HepG2 (cell line): ENCODE results near the gene PHLPP2. TPM values are rescaled to one million over a fixed set of nuclear protein-coding genes. Genes with fewer than 3 reads are reported as not detected.

Source experiments
- CEBPZ ChIP-seq: IDR thresholded peaks from 2 replicates; pipeline ENCODE4 v1.6.1; 2012; ENCODE audit warnings: low read length, improper control_type of control experiment
- MIER3 ChIP-seq: IDR thresholded peaks from 2 replicates; pipeline ENCODE4 v1.6.1; 2016; ENCODE audit warnings: missing compliant biosample characterization, borderline replicate concordance
- NCOR1 ChIP-seq: fragments of 200-600 bp; sonication (generic); IDR thresholded peaks from 2 replicates; pipeline ENCODE4 v1.7.0; 2017; ENCODE audit warnings: antibody characterized with exemption, low read length, borderline replicate concordance
- ZBTB10 ChIP-seq: sonication (generic); formaldehyde crosslinking; IDR thresholded peaks from 2 replicates; pipeline ENCODE4 v1.4.0; 2020; ENCODE audit warnings: missing genetic modification reagents, borderline replicate concordance
- ZBTB20 ChIP-seq: sonication (generic); formaldehyde crosslinking; IDR thresholded peaks from 2 replicates; pipeline ENCODE4 v1.8.1; 2023; ENCODE audit warnings: missing genetic modification reagents, low read depth, mild to moderate bottlenecking, borderline replicate concordance
- ZFAT ChIP-seq: sonication (generic); formaldehyde crosslinking; conservative IDR thresholded peaks from 2 replicates; pipeline ENCODE4 v1.8.1; 2023; ENCODE audit warnings: missing genetic modification reagents, inconsistent platforms
- ZFP90 ChIP-seq: sonication (generic); formaldehyde crosslinking; IDR thresholded peaks from 2 replicates; pipeline ENCODE4 v1.8.0; 2022; ENCODE audit warnings: missing genetic modification reagents, mild to moderate bottlenecking, inconsistent platforms, borderline replicate concordance
- ZFY ChIP-seq: sonication (generic); formaldehyde crosslinking; IDR thresholded peaks from 2 replicates; pipeline ENCODE4 v1.4.0; 2020; ENCODE audit warnings: missing genetic modification reagents
- ZIK1 ChIP-seq: sonication (generic); formaldehyde crosslinking; IDR thresholded peaks from 2 replicates; pipeline ENCODE4 v1.5.0; 2020; ENCODE audit warnings: mild to moderate bottlenecking, low read depth, missing genetic modification reagents, borderline replicate concordance
- ZNF224 ChIP-seq: sonication (generic); formaldehyde crosslinking; IDR thresholded peaks from 2 replicates; pipeline ENCODE4 v1.5.0; 2020; ENCODE audit warnings: mild to moderate bottlenecking, missing genetic modification reagents
- ZNF333 ChIP-seq: sonication (generic); formaldehyde crosslinking; IDR thresholded peaks from 2 replicates; pipeline ENCODE4 v1.4.0; 2020; ENCODE audit warnings: mild to moderate bottlenecking, missing genetic modification reagents, borderline replicate concordance
- ZNF362 ChIP-seq: sonication (generic); formaldehyde crosslinking; IDR thresholded peaks from 2 replicates; pipeline ENCODE4 v1.4.0; 2020; ENCODE audit warnings: missing genetic modification reagents, mild to moderate bottlenecking, borderline replicate concordance
- ZNF552 ChIP-seq: sonication (generic); formaldehyde crosslinking; IDR thresholded peaks from 2 replicates; pipeline ENCODE4 v1.9.0; 2022; ENCODE audit warnings: missing genetic modification reagents, mild to moderate bottlenecking, borderline replicate concordance
- ZNF576 ChIP-seq: sonication (generic); formaldehyde crosslinking; IDR thresholded peaks from 2 replicates; pipeline ENCODE4 v1.4.0; 2020; ENCODE audit warnings: mild to moderate bottlenecking, missing genetic modification reagents
- ZNF704 ChIP-seq: sonication (generic); formaldehyde crosslinking; IDR thresholded peaks from 2 replicates; pipeline ENCODE4 v1.8.1; 2023; ENCODE audit warnings: mild to moderate bottlenecking, inconsistent platforms, moderate library complexity, missing genetic modification reagents, borderline replicate concordance
- polyA plus RNA-seq, 8 experiments: library from polyadenylated mRNA; depleted of rRNA in 3 of 8; stranded (reverse) in 7 of 8; unstranded in 1 of 8; fragments of >200 nt; fragmentation: Illumina TruSeq in 4 of 8; extraction: Trizol in 4 of 8; gene quantifications; 2 replicates each; pipeline versions ENCODE4 v1.2.1 to v1.2.3, GENCODE V29; 2011 to 2016; ENCODE audit warnings: low read depth in 4 of 8, missing spikeins in 1 of 8, mixed read lengths in 1 of 8; ENCODE audit not compliant: insufficient read depth in 1 of 8
- total RNA-seq, 5 experiments: library from RNA; depleted of rRNA; stranded (reverse); fragments of >200 nt; fragmentation: Illumina TruSeq; extraction: Trizol; gene quantifications; 2 replicates each; pipeline ENCODE4 v1.2.3, GENCODE V29; 2016; ENCODE audit warnings: low read depth in 1 of 5
- TF ChIP-seq, protein P1 (sequence below): IDR thresholded peaks from 2 replicates; pipeline ENCODE4 v1.6.1; 2016; ENCODE audit warnings: mild to moderate bottlenecking

PHLPP2 gene
- total and polyA plus RNA-seq, 2 of the 13 experiments (the other 11 are each of a cell fraction or from before 2014, with no cell fraction given) = 8.9 TPM

- no peak for TF ChIP-seq CEBPZ
- TF ChIP-seq, protein P1, sequence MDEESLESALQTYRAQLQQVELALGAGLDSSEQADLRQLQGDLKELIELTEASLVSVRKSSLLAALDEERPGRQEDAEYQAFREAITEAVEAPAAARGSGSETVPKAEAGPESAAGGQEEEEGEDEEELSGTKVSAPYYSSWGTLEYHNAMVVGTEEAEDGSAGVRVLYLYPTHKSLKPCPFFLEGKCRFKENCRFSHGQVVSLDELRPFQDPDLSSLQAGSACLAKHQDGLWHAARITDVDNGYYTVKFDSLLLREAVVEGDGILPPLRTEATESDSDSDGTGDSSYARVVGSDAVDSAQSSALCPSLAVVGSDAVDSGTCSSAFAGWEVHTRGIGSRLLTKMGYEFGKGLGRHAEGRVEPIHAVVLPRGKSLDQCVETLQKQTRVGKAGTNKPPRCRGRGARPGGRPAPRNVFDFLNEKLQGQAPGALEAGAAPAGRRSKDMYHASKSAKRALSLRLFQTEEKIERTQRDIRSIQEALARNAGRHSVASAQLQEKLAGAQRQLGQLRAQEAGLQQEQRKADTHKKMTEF (CRISPR knock-in tag) = peak; percentile 56; the same call in 1 of the 2 replicates
- TF ChIP-seq ZNF576 (CRISPR knock-in tag) = no peak
- TF ChIP-seq ZNF704 = 0 out of 2 replicates have a peak, but pooled peaks have one; percentile 60
- peak; percentile 87 for TF ChIP-seq ZFP90
- TF ChIP-seq ZNF362 (CRISPR knock-in tag) = peak; percentile 85; the same call in 1 of the 2 replicates
- 0 out of 2 replicates have a peak, but pooled peaks have one; percentile 35 for TF ChIP-seq ZNF333 (CRISPR knock-in tag)
- TF ChIP-seq MIER3 = peak; percentile 70; the same call in 1 of the 2 replicates
- TF ChIP-seq ZBTB10 (CRISPR knock-in tag) = no peak
- no peak for TF ChIP-seq ZNF552 (CRISPR knock-in tag)
- TF ChIP-seq ZNF224 (CRISPR knock-in tag) = no peak
- TF ChIP-seq ZIK1 = no peak
- TF ChIP-seq ZFAT (CRISPR knock-in tag) = no peak
- no peak for TF ChIP-seq ZBTB20 (CRISPR knock-in tag)
- peak; percentile 42; the same call in 1 of the 2 replicates for TF ChIP-seq ZFY (CRISPR knock-in tag)
- TF ChIP-seq NCOR1 = no peak
Measured at GRCh38 chr16:71610936-71611871, 113.3 kb downstream of the PHLPP2 start (continued).
